ENCODE measurements around the gene PPP4R1.

Gene PPP4R1

GRCh38 chr18:9638886-9639285, 24.5 kb upstream of the PPP4R1 start:
- no peaks in the 10 kb centered on the region for H3K36me3 Mint-ChIP-seq (ENCODE audit: low read depth)
- H3K27ac Mint-ChIP-seq, result no peak overlapping the region
- H3K27me3 Mint-ChIP-seq, result no peaks in the 10 kb centered on the region
- no peaks in the 10 kb centered on the region for H3K9me3 Mint-ChIP-seq
- no peak overlapping the region for H3K4me3 Mint-ChIP-seq
- H3K4me1 Mint-ChIP-seq (ENCODE audit: low read depth), result no peaks in the 10 kb centered on the region
- DNase-seq, result no peak

DNA sequence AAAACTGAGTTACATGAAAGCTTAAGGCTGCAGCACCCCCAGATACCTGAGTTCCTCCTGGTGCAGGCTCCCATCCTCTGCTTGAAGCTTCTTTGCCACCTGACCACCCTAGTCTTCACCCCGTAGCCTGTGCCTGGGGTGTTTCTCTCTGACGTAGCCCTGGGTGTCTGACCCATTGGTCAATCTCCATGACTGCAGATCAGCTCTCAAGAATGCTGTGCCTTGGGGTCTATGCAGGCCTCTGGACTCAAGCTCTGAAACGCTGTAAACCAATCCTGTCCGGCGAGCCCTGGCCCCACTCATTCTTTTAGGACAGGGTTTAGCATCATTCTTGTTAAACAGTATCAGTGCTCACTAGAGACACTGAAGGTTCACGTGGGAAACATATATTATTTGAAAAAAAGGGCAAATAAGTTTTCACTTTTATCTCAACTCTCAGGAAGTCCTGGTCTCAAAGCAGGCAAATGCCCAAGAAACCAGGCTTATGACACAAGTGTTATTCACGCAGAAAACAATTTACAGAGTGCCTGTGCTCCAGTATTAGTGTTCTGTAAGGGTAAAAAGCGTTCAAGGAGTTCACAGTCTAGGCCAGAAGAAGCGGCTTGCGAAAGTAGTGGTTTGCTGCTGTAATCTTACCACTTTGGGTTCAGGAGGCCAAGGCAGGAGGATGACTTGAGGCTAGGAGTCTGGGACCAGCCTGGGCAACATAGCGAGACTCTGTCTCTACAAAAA, 22.8 kb upstream of the PPP4R1 start:
- Mint-ChIP-seq H3K4me3 (no peak overlapping the region), H3K9me3 (no peaks in the 10 kb centered on the region), H3K4me1 (ENCODE audit: low read depth) (no peaks in the 10 kb centered on the region), H3K27ac (no peak overlapping the region), H3K36me3 (ENCODE audit: low read depth) (no peaks in the 10 kb centered on the region), H3K27me3 (no peaks in the 10 kb centered on the region)
- no peak for DNase-seq

GRCh38 chr18:9634856-9635255, 20.5 kb upstream of the PPP4R1 start:
- Mint-ChIP-seq H3K4me3 (no peak overlapping the region), H3K36me3 (ENCODE audit: low read depth) (no peaks in the 10 kb centered on the region), H3K4me1 (ENCODE audit: low read depth) (no peaks in the 10 kb centered on the region), H3K27me3 (no peaks in the 10 kb centered on the region), H3K9me3 (no peaks in the 10 kb centered on the region), H3K27ac (no peak overlapping the region)
- DNase-seq, result no peak

DNA sequence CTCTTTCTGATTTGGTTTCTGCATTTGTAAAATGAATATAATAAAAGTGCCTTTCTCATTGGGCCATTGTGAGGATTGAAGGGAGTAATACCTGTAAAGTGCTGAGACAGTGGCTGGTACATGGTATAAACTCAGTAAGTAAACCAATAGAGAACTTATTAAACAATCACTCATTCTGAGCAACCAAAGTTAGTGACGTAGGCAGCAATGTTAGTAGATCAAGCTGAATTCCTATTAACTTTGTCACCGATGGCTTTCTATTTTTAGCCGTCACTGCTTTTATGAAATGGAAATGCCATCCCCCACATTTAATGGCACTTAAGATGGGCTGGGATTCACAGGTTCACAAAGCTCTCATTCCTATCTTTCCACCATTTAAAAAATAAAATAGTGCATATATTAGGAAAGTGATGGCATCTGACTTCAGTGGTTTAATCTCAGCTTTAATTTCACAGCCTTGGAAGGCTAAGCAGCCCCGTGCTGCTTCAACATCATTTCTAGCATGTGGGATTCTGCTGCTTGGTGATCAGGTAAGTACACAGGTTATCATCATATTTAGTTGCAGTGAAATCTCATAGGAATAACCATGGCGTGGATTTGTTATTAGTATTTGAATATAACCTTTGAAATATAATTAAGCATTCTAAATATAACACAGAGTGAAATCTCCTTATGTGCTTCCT, 17.6 kb upstream of the PPP4R1 start:
- Mint-ChIP-seq H3K4me3 (no peak overlapping the region), H3K9me3 (no peaks in the 10 kb centered on the region), H3K27ac (no peak overlapping the region), H3K27me3 (no peaks in the 10 kb centered on the region), H3K4me1 (ENCODE audit: low read depth) (no peaks in the 10 kb centered on the region), H3K36me3 (ENCODE audit: low read depth) (no peaks in the 10 kb centered on the region)
- no peak for DNase-seq

DNA sequence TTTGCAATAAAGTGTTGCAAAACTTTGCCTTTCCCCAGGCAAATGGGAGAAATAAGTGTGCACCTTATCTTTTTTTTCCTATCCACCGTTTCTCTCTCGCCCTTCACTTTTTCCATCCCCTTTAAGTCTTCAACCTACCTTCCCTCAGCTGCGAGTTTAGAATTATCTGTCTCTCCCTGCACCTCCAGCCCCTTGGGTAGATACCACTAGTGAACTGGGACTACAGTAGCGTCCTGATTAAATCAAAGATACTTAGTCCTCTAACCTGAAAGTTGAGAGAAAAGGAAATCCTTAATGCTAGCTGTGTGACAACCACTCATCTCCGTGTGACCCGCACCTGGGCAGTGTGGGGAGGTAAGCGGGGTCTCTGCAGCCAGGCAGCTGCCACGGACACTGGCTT, 16.1 kb upstream of the PPP4R1 start:
- Mint-ChIP-seq H3K27me3 (no peaks in the 10 kb centered on the region), H3K9me3 (no peaks in the 10 kb centered on the region), H3K27ac (no peak overlapping the region), H3K4me1 (ENCODE audit: low read depth) (no peaks in the 10 kb centered on the region), H3K36me3 (ENCODE audit: low read depth) (no peaks in the 10 kb centered on the region), H3K4me3 (no peak overlapping the region)
- DNase-seq, result no peak

- no peak overlapping the region for H3K4me3 Mint-ChIP-seq
- no peak for DNase-seq
- H3K27me3 Mint-ChIP-seq, result no peaks in the 10 kb centered on the region
- H3K36me3 Mint-ChIP-seq (ENCODE audit: low read depth), result no peaks in the 10 kb centered on the region
- no peak overlapping the region for H3K27ac Mint-ChIP-seq
- no peaks in the 10 kb centered on the region for H3K4me1 Mint-ChIP-seq (ENCODE audit: low read depth)
- no peaks in the 10 kb centered on the region for H3K9me3 Mint-ChIP-seq
Observed at GRCh38 chr18:9629709-9630108, 15.3 kb upstream of the PPP4R1 start.

DNA sequence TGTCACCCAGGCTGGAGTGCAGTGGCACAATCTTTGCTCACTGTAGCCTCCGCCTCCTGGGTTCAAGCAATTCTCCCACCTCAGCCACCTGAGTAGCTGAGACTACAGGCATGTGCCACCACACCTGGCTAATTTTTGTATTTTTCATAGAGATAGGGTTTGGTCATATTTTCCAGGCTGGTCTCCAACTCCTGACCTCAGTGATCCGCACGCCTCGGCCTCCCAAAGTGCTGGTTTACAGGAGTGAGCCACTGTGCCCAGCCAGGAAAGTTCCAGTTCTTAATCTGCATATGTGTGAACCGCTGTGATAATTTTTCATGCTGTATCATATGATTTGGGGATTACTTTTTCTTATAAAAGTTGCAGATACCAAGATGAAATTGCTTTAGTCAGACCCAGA, 14.6 kb upstream of the PPP4R1 start:
- no peak overlapping the region for H3K4me3 Mint-ChIP-seq
- no peaks in the 10 kb centered on the region for H3K9me3 Mint-ChIP-seq
- no peaks in the 10 kb centered on the region for H3K4me1 Mint-ChIP-seq (ENCODE audit: low read depth)
- H3K36me3 Mint-ChIP-seq (ENCODE audit: low read depth), result no peaks in the 10 kb centered on the region
- no peaks in the 10 kb centered on the region for H3K27me3 Mint-ChIP-seq
- DNase-seq, result no peak
- H3K27ac Mint-ChIP-seq, result no peak overlapping the region

- Mint-ChIP-seq H3K36me3 (ENCODE audit: low read depth) (no peaks in the 10 kb centered on the region), H3K27me3 (no peaks in the 10 kb centered on the region), H3K4me1 (ENCODE audit: low read depth) (no peaks in the 10 kb centered on the region), H3K27ac (no peak overlapping the region), H3K4me3 (no peak overlapping the region), H3K9me3 (no peaks in the 10 kb centered on the region)
- no peak for DNase-seq
Observed at GRCh38 chr18:9627642-9628041, 13.3 kb upstream of the PPP4R1 start.

DNA sequence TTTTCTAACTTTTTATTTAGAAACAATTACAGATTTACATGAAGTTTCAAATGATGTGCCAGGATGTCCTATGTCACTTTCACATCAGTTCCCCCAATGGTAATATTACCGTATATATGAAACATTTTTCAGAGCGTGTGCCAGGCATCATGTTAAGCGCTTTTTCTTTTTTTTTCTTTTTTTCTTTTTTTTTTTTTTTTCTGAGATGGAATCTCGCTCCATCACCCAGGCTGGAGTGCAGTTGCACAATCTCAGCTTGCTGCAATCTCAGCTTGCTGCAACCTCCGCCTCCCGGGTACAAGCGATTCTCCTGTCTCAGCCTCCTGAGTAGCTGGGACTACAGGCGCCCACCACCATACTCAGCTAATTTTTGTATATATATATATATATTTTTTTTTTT, 5.6 kb upstream of the PPP4R1 start:
- peaks cover 26% of the 10 kb centered on the region for H3K4me1 Mint-ChIP-seq (ENCODE audit: low read depth)
- no peaks in the 10 kb centered on the region for H3K27me3 Mint-ChIP-seq
- H3K4me3 Mint-ChIP-seq, result no peak overlapping the region
- no peak for DNase-seq
- no peaks in the 10 kb centered on the region for H3K9me3 Mint-ChIP-seq
- H3K36me3 Mint-ChIP-seq (ENCODE audit: low read depth), result no peaks in the 10 kb centered on the region
- no peak overlapping the region for H3K27ac Mint-ChIP-seq

- no peak overlapping the region for H3K4me3 Mint-ChIP-seq
- H3K4me1 Mint-ChIP-seq (ENCODE audit: low read depth), result peaks cover 27% of the 10 kb centered on the region
- no peak for DNase-seq
- no peaks in the 10 kb centered on the region for H3K36me3 Mint-ChIP-seq (ENCODE audit: low read depth)
- H3K27ac Mint-ChIP-seq, result no peak overlapping the region
- H3K9me3 Mint-ChIP-seq, result no peaks in the 10 kb centered on the region
- H3K27me3 Mint-ChIP-seq, result no peaks in the 10 kb centered on the region
Observed at GRCh38 chr18:9619545-9619944, 5.2 kb upstream of the PPP4R1 start.

- H3K9me3 Mint-ChIP-seq, result no peaks in the 10 kb centered on the region
- DNase-seq, result no peak
Observed at GRCh38 chr18:9619056-9619455, 4.7 kb upstream of the PPP4R1 start.

GRCh38 chr18:9617006-9617542, 2.7 kb upstream of the PPP4R1 start:
- peaks cover 42% of the 10 kb centered on the region for H3K4me1 Mint-ChIP-seq (ENCODE audit: low read depth)
- H3K4me3 Mint-ChIP-seq, result no peak overlapping the region
- no peaks in the 10 kb centered on the region for H3K9me3 Mint-ChIP-seq
- no peak for DNase-seq
- H3K27ac Mint-ChIP-seq, result no peak overlapping the region
- H3K27me3 Mint-ChIP-seq, result no peaks in the 10 kb centered on the region
- H3K36me3 Mint-ChIP-seq (ENCODE audit: low read depth), result peaks cover 6% of the 10 kb centered on the region

More at GRCh38 chr18:9619056-9619455, 4.7 kb upstream of the PPP4R1 start:
- H3K4me3 Mint-ChIP-seq, result no peak overlapping the region
- H3K27me3 Mint-ChIP-seq, result no peaks in the 10 kb centered on the region
- H3K27ac Mint-ChIP-seq, result no peak overlapping the region
- no peaks in the 10 kb centered on the region for H3K36me3 Mint-ChIP-seq (ENCODE audit: low read depth)
- H3K4me1 Mint-ChIP-seq (ENCODE audit: low read depth), result peaks cover 27% of the 10 kb centered on the region

DNA sequence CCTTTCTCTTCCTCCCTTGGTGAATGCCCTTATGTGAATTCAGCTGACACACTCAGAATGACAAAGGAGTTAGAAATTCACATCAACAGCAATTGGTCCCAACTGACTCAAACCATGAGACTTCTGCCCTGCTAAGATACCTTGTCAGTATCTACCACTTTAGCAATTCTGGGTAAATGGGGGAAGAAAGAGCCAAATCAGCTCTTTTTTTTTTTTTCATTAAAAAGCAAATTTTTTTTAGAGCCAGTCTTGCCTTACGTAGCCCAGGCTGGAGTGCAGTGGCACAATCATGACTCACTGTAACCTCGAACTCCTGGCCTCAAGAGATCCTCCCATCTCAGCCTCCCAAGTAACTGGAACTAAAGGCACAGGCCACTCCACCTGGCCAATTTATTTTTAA, 1.7 kb upstream of the PPP4R1 start:
- H3K36me3 Mint-ChIP-seq (ENCODE audit: low read depth), result peaks cover 16% of the 10 kb centered on the region
- peak overlapping the region; percentile 73 for H3K4me3 Mint-ChIP-seq
- H3K27ac Mint-ChIP-seq, result no peak overlapping the region
- no peaks in the 10 kb centered on the region for H3K9me3 Mint-ChIP-seq
- DNase-seq, result no peak
- H3K4me1 Mint-ChIP-seq (ENCODE audit: low read depth), result peaks cover 48% of the 10 kb centered on the region
- no peaks in the 10 kb centered on the region for H3K27me3 Mint-ChIP-seq

- H3K27ac Mint-ChIP-seq, result peak overlapping the region; percentile 86
- no peak for DNase-seq
- peaks cover 53% of the 10 kb centered on the region for H3K4me1 Mint-ChIP-seq (ENCODE audit: low read depth)
- H3K36me3 Mint-ChIP-seq (ENCODE audit: low read depth), result peaks cover 22% of the 10 kb centered on the region
- no peaks in the 10 kb centered on the region for H3K9me3 Mint-ChIP-seq
- H3K4me3 Mint-ChIP-seq, result peak overlapping the region; percentile 73
- no peaks in the 10 kb centered on the region for H3K27me3 Mint-ChIP-seq
Observed at GRCh38 chr18:9615280-9615797, 980 bp upstream of the PPP4R1 start.

All from activated T-cell treated with anti-CD3 and anti-CD28 coated beads, Interleukin-2, amount 50 U/mL, for 24 hours (primary cell).